C1 segment of cervical spinal cord (tissue), 14 donors: ENCODE measurements around the gene SLC2A4.

Source experiments
- DNase-seq, 14 donors: peaks; one replicate each; lab custom pipeline; 2025; lab: John Stamatoyannopoulos, UW

Gene SLC2A4

GRCh38 chr17:7246779-7247178, 34.7 kb upstream of the SLC2A4 start:
- no peak for DNase-seq

- DNase-seq, result no peak
Observed at GRCh38 chr17:7248796-7249195, 32.7 kb upstream of the SLC2A4 start.

GRCh38 chr17:7249214-7249613, 32.3 kb upstream of the SLC2A4 start:
- DNase-seq, result no peak

- no peak for DNase-seq
Observed at GRCh38 chr17:7249830-7250229, 31.7 kb upstream of the SLC2A4 start.

- no peak for DNase-seq
Observed at GRCh38 chr17:7250695-7251627, 30.6 kb upstream of the SLC2A4 start.

- peak; percentile 76 to 99 (median 97) for DNase-seq
Observed at GRCh38 chr17:7251661-7252175, 29.8 kb upstream of the SLC2A4 start, which contains the start of gene CTDNEP1. CTDNEP1 (minus strand) TSS chr17:7251734; CDS start chr17:7251296, 438 bp downstream.

DNA sequence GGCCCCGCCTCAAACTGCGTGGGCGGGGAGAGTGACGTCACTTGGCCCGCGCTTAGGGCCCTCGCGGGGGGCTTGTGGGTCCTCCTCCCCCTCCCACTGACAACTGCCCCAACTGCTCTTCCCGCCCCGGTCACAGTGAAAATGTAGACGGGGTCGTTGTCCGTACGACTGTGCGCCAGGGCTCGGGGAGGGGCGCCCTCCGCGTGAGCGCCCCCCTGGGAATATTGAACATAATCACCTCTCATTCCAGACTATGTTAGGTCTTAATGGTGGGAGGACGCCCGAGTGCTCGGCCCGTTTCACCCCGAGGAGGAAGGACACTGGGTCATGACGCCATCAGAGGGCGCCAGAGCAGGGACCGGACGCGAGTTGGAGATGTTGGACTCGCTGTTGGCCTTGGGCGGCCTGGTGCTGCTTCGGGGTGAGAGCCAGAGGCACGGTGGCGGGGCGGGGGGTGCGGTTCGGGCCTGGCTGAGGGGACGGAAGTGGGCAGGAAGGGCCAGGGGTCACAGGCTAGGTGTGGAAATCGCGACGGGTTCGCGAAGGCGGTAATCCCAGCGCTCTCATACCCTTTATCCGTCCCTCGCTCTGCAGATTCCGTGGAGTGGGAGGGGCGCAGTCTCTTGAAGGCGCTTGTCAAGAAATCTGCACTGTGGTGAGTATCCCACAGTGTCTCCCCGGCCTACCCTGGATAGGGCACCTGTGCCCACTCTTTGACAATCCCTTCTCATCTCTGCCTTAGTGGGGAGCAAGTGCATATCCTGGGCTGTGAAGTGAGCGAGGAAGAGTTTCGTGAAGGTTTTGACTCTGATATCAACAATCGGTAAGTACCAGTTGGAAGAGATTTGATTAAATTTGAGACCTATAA, 29.1 kb upstream of the SLC2A4 start, which contains the start of gene ELP5:
Gene ELP5, plus strand, starts transcription at position 40 of the 868 bp plus-strand sequence. Its CDS starts 336 bp downstream, at position 376.
- DNase-seq, result peak; percentile 75 to 97 (median 92)

GRCh38 chr17:7253082-7253481, 28.4 kb upstream of the SLC2A4 start:
- no peak for DNase-seq

GRCh38 chr17:7254511-7254910, 27.0 kb upstream of the SLC2A4 start:
- DNase-seq, result no peak

- no peak for DNase-seq
Observed at GRCh38 chr17:7256766-7257456, 24.6 kb upstream of the SLC2A4 start.

GRCh38 chr17:7258731-7259554, 22.6 kb upstream of the SLC2A4 start:
- DNase-seq, result no peak

DNA sequence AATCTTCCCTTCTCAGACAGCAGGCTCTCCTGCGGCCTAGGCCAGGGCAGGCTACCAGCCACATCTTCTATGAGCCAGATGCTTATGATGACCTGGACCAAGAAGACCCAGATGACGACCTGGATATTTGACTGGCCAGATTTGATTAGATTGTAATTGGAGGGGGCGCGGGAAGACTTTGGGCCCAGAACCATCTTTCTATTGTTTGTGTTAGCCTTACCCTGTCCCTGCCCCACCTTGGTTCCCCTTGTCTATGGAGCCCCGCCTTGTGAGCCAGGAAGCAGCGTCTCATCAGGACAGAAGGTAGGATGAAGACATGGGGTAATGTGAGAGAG, 22.0 kb upstream of the SLC2A4 start:
- DNase-seq, result no peak

GRCh38 chr17:7260151-7260550, 21.4 kb upstream of the SLC2A4 start:
- DNase-seq, result no peak

DNA sequence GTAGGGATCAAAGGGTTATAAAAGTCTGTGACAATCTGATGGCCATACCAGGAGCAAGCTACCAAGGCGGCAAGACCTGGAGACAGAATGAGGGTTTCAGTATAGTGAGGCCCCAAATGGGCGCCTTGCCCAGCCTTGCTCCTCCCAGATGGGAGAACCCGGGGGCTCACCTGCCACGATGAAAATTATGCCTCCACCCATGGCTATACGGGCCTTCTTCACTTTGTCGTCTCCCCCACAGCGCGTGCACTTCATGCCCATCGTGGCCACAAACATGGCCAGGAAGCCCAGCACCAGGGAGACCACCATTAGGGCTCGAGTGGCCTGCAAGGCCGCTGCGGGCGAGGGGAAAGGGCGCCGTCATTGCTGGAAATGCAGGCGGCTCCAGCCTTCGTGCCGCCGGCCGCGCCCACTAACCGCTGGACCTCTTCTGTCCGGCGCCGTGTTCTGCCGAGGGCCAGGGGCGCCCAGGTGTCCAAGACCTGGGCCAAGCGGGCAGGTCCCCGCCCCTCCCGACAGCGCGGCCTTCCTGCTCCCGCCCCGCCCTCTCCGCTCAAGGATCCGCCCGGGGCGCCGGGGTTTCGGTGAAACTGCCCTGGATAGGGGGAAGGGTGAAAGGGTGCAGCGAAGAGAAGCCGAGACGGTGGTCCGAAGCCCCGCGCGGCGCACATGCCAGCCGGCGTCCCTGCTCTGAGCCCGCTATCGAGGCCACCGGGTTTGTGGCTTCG, 20.7 kb upstream of the SLC2A4 start:
- no peak for DNase-seq

DNA sequence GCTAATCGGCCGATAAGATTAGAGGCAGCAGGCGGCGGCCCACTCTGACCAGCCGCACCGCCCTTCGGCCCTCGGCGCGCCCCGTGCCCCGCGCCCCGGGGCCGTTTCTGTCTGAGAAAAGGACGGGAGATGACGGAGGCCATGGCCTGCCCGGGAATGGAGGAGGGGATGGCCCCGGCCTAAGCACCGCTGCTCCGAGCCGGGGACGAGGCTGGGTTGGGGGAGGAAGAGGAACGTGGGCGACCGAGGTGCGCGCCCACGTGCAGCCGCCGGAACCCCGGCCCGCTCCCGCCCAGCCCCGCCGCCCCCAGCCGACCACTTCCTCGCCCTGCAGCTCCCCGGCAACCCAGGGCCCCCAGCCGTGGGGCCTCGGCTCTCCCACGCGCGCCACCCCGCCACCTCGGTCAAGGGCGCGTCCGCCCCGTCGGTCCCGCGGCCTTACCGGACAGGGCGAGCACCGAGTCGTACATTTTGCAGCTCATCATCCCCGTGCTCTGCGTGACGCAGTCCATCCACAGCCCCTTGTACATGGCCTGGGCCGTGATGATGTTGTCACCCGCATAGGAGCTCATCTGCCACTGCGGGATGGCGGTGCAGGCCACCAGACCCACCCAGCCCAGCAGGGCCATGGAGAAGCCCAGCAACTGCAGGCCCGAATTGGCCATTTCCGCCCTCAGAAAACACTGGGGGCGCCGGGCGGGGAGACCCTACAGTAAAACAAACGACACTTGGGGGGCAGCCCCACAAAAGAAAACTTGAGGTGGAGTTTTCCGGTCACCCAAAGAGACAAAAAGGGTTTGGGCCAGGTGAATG, 19.9 kb upstream of the SLC2A4 start:
- DNase-seq, result no peak

DNA sequence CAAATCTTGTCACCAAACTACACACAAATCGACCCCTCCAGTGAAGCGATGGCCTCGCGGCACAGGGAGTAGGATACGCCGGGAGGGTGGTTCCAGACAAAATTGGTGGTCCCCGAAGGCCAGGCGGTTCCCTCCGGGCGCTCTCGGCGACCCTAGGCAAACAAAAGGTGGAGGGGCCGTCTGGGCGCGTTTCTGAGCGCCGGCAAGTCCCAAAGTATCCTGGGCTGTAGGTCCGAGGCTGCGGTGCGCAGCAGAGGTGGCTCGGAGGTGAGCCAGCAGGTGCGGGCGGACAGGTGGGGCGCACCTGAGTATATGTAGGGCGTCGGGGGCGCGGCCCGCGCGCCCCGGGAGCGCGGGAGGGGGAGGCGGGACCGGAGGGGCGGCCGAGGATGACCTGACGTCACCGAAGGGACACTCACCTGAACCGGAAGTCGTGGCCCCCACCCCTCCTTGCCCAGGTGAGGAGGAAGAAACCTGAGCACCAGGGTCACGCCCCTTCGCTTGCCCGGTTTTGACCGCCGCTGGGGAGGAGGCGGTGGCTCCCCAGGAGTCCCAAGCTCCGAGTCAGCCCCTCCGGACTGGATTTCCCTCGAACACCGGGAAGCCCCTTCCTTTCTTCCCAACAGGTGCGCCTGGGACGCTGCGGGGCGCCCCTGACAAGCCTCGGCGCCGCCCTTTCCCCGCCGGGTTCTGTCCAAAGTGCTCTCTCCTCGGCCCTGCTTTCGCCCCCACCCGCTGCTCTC, 19.2 kb upstream of the SLC2A4 start, which contains the start of gene CLDN7:
Gene CLDN7, minus strand, starts transcription at position 287 of the 743 bp plus-strand sequence. CDS start 435 bp downstream, outside the sequence.
- no peak for DNase-seq

- DNase-seq, result no peak
Observed at GRCh38 chr17:7262935-7263800, 18.4 kb upstream of the SLC2A4 start.
